Panc1 (cell line): ENCODE data around the gene CHAC1. TPM values are rescaled to one million over a fixed set of nuclear protein-coding genes. Genes with fewer than 3 reads are reported as not detected.

ENCODE experiments used
- ATAC-seq: fragments of 200-7000 bp; cut with Tn5 transposase; 2 replicates; pipeline ENCODE4 v1.9.1; 2020; ENCODE audit warnings: mild to moderate bottlenecking, moderate library complexity
- BruUV-seq: library from RNA; stranded (reverse); fragments of 400-500 nt; replicated peaks from 2 replicates; lab custom pipeline; 2021; lab: Mats Ljungman, UMichigan
- CTCF ChIA-PET: fragments of 300-600 bp; sonication (Branson Sonifier 250); formaldehyde crosslinking; loops from one replicate; lab custom pipeline; 2022; ENCODE audit warnings: antibody characterized with exemption; lab: Charles Lee
- POLR2A ChIA-PET: fragments of 300-600 bp; sonication (Branson Sonifier 250); formaldehyde crosslinking; loops from one replicate; lab custom pipeline; 2022; ENCODE audit warnings: antibody characterized with exemption; lab: Charles Lee
- DNase-seq: peaks from one replicate; pipeline ENCODE4 v3.0.0-alpha.2; 2010; ENCODE audit warnings: low read depth, low spot score
- H3K27ac ChIP-seq: 2 replicates; pipeline ENCODE4 v1.5.1; 2011; ENCODE audit warnings: mild to moderate bottlenecking, low read length, inconsistent platforms
- H3K27me3 ChIP-seq: fragments of 200-500 bp; sonication (Bioruptor generic); 2 replicates; pipeline ENCODE4 v1.6.0; 2014; ENCODE audit warnings: low read length, inconsistent platforms; ENCODE audit not compliant: control insufficient read depth, insufficient read depth
- H3K36me3 ChIP-seq: fragments of 200-500 bp; sonication (Bioruptor generic); 2 replicates; pipeline ENCODE4 v1.5.1; 2014; ENCODE audit warnings: inconsistent platforms, mild to moderate bottlenecking, low read length, moderate library complexity; ENCODE audit not compliant: control insufficient read depth, insufficient read depth
- H3K4me1 ChIP-seq: 2 replicates; pipeline ENCODE4 v1.5.1; 2011; ENCODE audit warnings: inconsistent platforms, mild to moderate bottlenecking, low read length, moderate library complexity; ENCODE audit not compliant: control insufficient read depth, insufficient read depth
- H3K4me3 ChIP-seq, 2 experiments: 2 replicates each; pipeline ENCODE4 v1.5.1; 2011 to 2012; ENCODE audit warnings: low read depth in 2 of 2, low read length in 2 of 2, mild to moderate bottlenecking in 2 of 2, inconsistent platforms in 1 of 2, moderate library complexity in 1 of 2
- H3K9me3 ChIP-seq: fragments of 200-500 bp; sonication (Bioruptor generic); 2 replicates; pipeline ENCODE4 v1.5.1; 2014; ENCODE audit warnings: low read depth, mild to moderate bottlenecking, inconsistent platforms, low read length, moderate library complexity; ENCODE audit not compliant: control insufficient read depth, insufficient read depth
- POLR2AphosphoS5 ChIP-seq: IDR thresholded peaks from 2 replicates; pipeline ENCODE4 v1.6.1; 2012; ENCODE audit warnings: mild to moderate bottlenecking, low read depth, low read length, moderate library complexity
- REST ChIP-seq, 2 experiments: IDR thresholded peaks; 2 replicates each; pipeline ENCODE4 v1.6.1; 2011 to 2012; ENCODE audit warnings: low read depth in 2 of 2, control low read depth in 1 of 2, low read length in 1 of 2, mild to moderate bottlenecking in 1 of 2, moderate library complexity in 1 of 2; ENCODE audit not compliant: insufficient read depth in 1 of 2
- SIN3A ChIP-seq: IDR thresholded peaks from 2 replicates; pipeline ENCODE4 v1.6.1; 2012; ENCODE audit warnings: low read depth, mild to moderate bottlenecking, low read length, moderate library complexity, borderline replicate concordance; ENCODE audit not compliant: insufficient read depth
- TCF7L2 ChIP-seq: IDR thresholded peaks from 2 replicates; pipeline ENCODE4 v1.6.1; 2011; ENCODE audit warnings: mild to moderate bottlenecking, low read depth, low read length, inconsistent platforms
- in situ Hi-C: cut with HindIII; loops from 2 replicates; pipeline ENCODE4 v1.10.0; 2016; ENCODE audit warnings: low sequenced_read_pairs, low pct_unique_long_range_greater_than_20kb
- intact Hi-C: fragments of 100-400 bp; cut with micrococcal nuclease; formaldehyde crosslinking; loops from one replicate; pipeline ENCODE4 v1.10.0; 2022; ENCODE audit not compliant: unreplicated experiment
- total RNA-seq: library from RNA; stranded (reverse); gene quantifications from one replicate; pipeline ENCODE4 v1.2.1, GENCODE V29; 2021; ENCODE audit not compliant: unreplicated experiment
- TF ChIP-seq, protein P1 (sequence below): fragments of 450-650 bp; IDR thresholded peaks from 2 replicates; pipeline ENCODE4 v1.5.1; 2017; ENCODE audit warnings: mild to moderate bottlenecking

Gene CHAC1
- total RNA-seq, 1 experiment from 2014 or later = 15.5 TPM

DNA sequence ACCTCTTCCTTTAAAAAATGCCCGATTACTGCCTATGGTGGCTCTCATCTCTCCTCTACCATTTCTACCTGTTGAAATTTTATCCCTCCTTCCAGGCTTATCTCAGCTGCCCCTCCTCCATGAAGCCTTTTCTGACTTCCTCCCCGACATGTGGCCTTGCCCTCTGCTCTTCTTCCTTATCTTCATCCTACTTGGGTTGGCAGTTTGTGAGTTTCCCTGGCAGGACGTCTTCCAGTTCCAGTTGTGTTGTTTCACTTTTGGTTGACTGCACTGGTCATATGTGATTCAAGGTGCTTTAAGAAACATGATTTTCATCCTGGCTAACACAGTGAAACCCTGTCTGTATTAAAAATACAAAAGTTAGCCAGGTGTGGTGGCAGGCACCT is 19.8 kb upstream of the CHAC1 start:
- no peaks in the 10 kb centered on the region for H3K36me3 ChIP-seq
- ATAC-seq = no peak
- intact Hi-C loops = no loop called here
- BruUV-seq = no TSS peak
- POLR2A ChIA-PET = interaction anchor here (0.7 kb wide), 1 partner anchor 85 kb away, joined by 10 read pairs; no protein-coding TSS in a partner anchor
- peaks cover 12% of the 10 kb centered on the region; the same call in 1 of the 2 replicates for H3K4me1 ChIP-seq
- no peak for DNase-seq
- no peak overlapping the region for H3K4me3 ChIP-seq
- H3K27me3 ChIP-seq = peaks cover 3% of the 10 kb centered on the region; the same call in 1 of the 2 replicates
- no peak overlapping the region for H3K27ac ChIP-seq
- no peaks in the 10 kb centered on the region for H3K9me3 ChIP-seq
- in situ Hi-C loops = no loop called here
- CTCF ChIA-PET = interaction anchor here (0.6 kb wide), 1 partner anchor 26 kb away, joined by 5 read pairs; no protein-coding TSS in a partner anchor
- no peak for TF ChIP-seq REST (IDR thresholded peaks at IDR 0.05; ENCODE audit: insufficient read depth in 1 of 2, low read depth in 2 of 2, low read length in 1 of 2)
- TF ChIP-seq POLR2AphosphoS5 = no peak
- TF ChIP-seq, protein P1, sequence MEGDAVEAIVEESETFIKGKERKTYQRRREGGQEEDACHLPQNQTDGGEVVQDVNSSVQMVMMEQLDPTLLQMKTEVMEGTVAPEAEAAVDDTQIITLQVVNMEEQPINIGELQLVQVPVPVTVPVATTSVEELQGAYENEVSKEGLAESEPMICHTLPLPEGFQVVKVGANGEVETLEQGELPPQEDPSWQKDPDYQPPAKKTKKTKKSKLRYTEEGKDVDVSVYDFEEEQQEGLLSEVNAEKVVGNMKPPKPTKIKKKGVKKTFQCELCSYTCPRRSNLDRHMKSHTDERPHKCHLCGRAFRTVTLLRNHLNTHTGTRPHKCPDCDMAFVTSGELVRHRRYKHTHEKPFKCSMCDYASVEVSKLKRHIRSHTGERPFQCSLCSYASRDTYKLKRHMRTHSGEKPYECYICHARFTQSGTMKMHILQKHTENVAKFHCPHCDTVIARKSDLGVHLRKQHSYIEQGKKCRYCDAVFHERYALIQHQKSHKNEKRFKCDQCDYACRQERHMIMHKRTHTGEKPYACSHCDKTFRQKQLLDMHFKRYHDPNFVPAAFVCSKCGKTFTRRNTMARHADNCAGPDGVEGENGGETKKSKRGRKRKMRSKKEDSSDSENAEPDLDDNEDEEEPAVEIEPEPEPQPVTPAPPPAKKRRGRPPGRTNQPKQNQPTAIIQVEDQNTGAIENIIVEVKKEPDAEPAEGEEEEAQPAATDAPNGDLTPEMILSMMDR = no peak
- no peak for TF ChIP-seq TCF7L2
- TF ChIP-seq SIN3A = no peak

- Histone ChIP-seq H3K36me3 (no peaks in the 10 kb centered on the region), H3K9me3 (no peaks in the 10 kb centered on the region), H3K4me3 (no peak overlapping the region), H3K27ac (no peak overlapping the region), H3K4me1 (peaks cover 12% of the 10 kb centered on the region; the same call in 1 of the 2 replicates), H3K27me3 (peaks cover 3% of the 10 kb centered on the region; the same call in 1 of the 2 replicates)
- CTCF ChIA-PET = interaction anchor here (0.7 kb wide), 1 partner anchor 287 kb away, joined by 5 read pairs; no protein-coding TSS in a partner anchor
- no TSS peak for BruUV-seq
- TF ChIP-seq POLR2AphosphoS5 = no peak
- no peak for TF ChIP-seq TCF7L2
- no peak for TF ChIP-seq REST (IDR thresholded peaks at IDR 0.05; ENCODE audit: insufficient read depth in 1 of 2, low read depth in 2 of 2, low read length in 1 of 2)
- TF ChIP-seq, protein P1 = no peak
- TF ChIP-seq SIN3A = no peak
- no peak for DNase-seq
- ATAC-seq = no peak
- in situ Hi-C loops (no loop called here), intact Hi-C loops (no loop called here)
- POLR2A ChIA-PET = no interaction called here
Measured at GRCh38 chr15:40934457-40934856, 18.8 kb upstream of the CHAC1 start.
